ENCODE measurements around the gene ZSCAN5A. TPM values are rescaled to one million over a fixed set of nuclear protein-coding genes. Genes with fewer than 3 reads are reported as not detected.
"Not testable (repeated sequence)": the region's sequence is repeated elsewhere in the genome, so short reads cannot be mapped to it uniquely, and the experiment has no call there.

Gene ZSCAN5A
- total RNA-seq = 12.3 TPM

DNA sequence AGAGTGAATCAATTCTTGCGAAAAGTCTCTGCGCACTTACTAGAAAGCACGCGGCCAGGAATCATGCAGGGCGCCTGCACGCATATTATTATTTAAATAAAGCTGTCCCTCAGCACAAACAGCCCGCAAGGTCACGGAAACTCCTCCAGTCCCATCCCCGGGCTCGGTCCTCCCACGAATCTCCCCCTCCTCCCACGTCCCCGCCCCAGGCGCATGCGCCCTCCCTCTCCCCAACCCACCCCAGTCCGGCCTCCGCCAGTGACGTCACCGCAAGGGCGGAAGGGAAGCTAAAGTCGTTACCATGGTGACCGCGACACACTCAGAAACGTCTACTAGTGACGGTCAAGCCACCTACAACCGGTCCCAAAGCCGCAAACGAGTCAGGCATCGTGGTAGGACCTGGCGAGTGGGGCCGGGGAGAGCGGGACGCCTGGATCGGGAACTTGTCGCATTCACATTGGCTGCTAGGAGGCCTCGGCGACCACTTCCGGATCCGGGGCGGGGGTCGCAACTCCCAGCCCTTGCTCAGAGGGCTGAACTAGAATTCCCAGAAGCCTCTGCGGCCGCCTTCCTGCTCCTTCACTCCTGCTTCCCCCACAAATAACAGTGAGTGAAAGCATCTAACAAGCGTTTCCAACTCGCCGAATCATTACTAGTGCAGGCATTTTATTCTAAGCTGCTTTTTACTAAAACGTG is at the start of gene ZSCAN5A:
Gene ZSCAN5A, minus strand, starts transcription at position 459 of the 696 bp plus-strand sequence. CDS start 89,793 bp downstream, outside the sequence.
- intact Hi-C loops (cut with DNase I) = no loop called here
- ATAC-seq (peak; percentile 96), DNase-seq (ENCODE audit: low spot score) (peak; percentile 100)

DNA sequence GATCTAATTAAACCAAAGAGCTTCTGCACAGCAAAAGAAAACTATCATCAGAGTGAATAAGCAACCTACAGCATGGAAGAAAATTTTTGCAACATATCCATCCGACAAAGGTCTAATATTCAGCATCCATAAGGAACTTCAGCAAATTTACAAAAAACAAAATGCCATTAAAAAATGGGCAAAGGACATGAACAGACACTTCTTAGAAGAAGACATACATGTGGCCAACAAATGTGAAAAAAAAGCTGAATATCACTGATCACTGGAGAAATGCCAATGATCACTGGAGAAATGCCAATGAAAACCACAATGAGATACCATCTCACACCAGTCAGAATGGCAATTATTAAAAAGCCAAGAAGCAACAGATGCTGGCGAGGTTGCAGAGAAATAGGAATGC is 46.2 kb upstream of the ZSCAN5A start:
- intact Hi-C loops (cut with DNase I) = no loop called here
- no peak for ATAC-seq

DNA sequence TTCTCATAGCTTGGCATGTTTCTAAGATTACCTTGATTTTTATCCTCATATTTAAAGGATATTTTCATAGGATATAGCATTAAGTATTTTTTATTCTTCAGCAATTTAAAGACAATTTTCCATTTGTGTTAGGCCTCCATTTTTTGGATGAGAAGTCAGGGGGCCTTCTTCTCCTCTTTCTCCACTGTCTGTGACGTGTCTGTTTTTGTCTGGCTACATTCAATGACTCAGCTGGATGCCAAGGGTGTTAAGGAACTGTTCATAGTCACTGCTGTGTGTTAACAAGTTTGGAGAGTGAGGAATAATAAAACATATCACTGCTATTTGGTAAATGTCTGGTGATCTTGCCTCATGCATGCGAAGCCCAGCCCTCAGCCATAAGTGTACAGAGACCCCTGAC is 42.3 kb upstream of the ZSCAN5A start:
- no peak for ATAC-seq
- intact Hi-C loops (cut with DNase I) = no loop called here
- no peak for DNase-seq (ENCODE audit: low spot score)

More for the DNA sequence above, 46.2 kb upstream of the ZSCAN5A start:
- no peak for DNase-seq (ENCODE audit: low spot score)

DNA sequence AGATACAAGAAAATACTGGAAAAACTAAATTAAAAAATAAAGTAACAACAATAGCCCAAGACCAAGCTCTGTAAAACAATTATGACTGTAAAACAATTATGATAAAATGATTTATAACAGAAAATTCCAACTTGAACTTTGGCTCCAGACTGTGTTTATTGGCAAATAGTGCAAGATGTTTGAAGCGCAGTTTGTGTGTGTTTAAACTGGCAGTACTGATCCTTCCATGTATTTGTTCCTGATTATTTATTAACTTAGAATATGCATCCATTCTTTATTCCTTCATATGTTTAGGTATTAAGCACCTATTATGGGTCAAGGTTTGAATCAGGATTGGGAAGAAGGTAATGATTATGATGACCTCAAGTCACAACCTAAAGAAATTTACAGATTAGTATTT is 40.9 kb upstream of the ZSCAN5A start:
- intact Hi-C loops (cut with DNase I) = no loop called here
- DNase-seq (ENCODE audit: low spot score) (no peak), ATAC-seq (no peak)

- ATAC-seq = no peak
- DNase-seq (ENCODE audit: low spot score) = no peak
- intact Hi-C loops (cut with DNase I) = no loop called here
These were observed 36.6 kb upstream of the ZSCAN5A start for GRCh38 chr19:56351208-56351607.

DNA sequence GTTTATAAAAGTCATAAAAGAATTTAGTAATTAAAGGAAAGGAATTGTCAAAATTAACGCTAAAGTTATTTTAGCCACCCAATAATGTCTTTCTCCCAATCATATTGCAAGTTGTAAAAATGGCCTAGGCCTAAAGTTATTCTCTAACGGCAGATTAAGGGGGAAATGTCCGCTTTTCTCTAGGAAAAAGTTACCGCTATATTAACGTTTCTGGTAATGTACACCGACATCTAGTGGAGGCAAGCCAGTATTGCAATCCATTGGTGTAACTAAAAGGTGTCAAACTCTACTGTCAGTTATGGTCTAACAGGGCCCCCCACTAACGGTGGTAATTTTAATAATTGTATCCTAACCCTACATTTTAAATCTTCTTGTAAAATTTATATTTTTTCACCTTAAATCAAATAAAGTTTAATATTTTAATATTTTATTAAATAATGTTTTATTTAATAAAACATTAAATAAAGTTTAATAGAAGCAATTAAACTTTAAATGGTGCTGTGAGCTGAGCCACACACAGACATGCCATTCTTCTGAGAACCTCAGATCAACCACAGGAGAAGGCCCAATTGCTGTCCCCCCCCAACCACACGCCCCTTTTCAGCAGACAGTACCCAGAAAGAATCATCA is 35.9 kb upstream of the ZSCAN5A start:
- intact Hi-C loops (cut with DNase I) = no loop called here
- ATAC-seq = no peak
- DNase-seq (ENCODE audit: low spot score) = peak; percentile 55

- no peak for ATAC-seq
- DNase-seq (ENCODE audit: low spot score) = no peak
- intact Hi-C loops (cut with DNase I) = no loop called here
These were observed 33.7 kb upstream of the ZSCAN5A start for GRCh38 chr19:56348289-56348877.

DNA sequence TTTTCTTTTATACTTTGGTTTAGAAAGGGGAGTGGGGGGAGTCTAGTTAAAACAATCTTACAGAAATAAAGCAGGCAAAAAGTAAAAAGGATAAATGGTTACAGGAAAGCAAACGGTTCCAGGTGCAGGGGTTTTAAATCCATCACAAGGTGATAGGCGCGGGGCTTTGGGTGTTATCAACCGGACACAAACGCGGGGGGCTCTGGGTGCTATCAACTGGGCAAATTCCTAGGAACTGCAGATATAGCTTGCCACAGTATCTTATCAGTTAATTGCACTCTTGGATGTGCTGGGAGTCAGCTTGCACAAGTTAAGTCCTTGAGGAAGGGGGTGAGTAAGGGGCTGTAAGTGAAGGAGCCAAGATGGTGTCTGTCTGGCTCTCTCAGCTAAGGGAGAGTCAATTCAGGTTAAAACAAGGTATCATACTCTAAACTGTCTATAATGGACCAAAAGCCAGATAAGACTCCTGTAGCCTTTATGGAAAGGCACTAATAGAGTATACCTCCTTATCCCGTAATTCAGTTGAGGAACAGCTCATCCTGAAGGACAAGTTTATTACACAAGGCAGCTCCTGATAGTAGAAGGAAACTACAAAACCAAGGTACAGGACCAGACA is 32.6 kb upstream of the ZSCAN5A start:
- ATAC-seq = no peak
- intact Hi-C loops (cut with DNase I) = no loop called here
- no peak for DNase-seq (ENCODE audit: low spot score)

DNA sequence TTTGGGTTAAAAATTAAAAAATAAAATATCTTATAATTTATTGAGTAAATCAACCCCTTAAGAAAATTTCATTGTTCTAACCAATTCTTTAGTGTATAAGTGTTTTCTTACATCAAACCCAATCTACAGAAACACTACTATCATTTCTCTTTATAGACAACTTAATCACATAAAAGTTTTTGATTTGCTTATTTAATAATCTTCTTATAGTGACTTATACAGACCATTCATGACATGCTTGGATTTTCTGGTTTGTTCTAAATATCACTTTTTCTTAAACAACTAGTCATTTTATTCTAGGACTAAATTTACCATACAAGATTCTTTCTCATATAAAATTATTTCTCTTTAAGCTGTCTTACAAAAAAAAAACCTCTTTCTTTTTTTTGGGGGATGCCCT is 27.3 kb upstream of the ZSCAN5A start:
- DNase-seq (ENCODE audit: low spot score) = no peak
- no peak for ATAC-seq
- intact Hi-C loops (cut with DNase I) = no loop called here

DNA sequence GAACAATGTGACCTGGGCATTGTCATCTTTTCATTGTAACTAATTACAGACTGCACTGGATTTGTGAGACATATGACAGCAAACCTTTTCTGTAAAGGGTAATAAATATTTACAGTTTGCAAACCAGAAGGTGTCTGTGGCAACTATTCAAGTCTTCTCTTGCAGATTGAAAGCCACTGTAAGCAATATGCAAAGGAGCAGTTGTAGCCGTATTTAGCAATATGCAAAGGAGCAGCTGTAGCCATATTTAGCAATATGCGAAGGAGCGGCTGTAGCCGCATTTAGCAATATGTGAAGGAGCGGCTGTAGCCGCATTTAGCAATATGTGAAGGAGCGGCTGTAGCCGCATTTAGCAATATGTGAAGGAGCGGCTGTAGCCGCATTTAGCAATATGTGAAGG is 24.4 kb upstream of the ZSCAN5A start:
- intact Hi-C loops (cut with DNase I); ATAC-seq; DNase-seq (ENCODE audit: low spot score): not testable (repeated sequence)

- ATAC-seq; DNase-seq (ENCODE audit: low spot score); intact Hi-C loops (cut with DNase I): not testable (repeated sequence)
These were observed 22.4 kb upstream of the ZSCAN5A start for GRCh38 chr19:56337077-56337476.

DNA sequence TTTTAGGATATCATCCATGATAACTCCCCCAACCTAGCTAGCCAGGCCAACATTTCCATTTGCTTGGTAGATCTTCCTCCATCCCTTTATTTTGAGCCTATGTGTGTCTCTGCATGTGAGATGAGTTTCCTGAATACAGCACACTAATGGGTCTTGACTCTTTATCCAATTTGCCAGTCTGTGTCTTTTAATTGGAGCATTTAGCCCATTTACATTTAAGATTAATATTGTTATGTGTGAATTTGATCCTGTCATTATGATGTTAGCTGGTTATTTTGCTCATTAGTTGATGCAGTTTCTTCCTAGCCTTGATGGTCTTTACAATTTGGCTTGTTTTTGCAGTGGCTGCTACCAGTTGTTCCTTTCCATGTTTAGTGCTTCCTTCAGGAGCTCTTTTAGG is 20.7 kb upstream of the ZSCAN5A start:
- intact Hi-C loops (cut with DNase I); ATAC-seq; DNase-seq (ENCODE audit: low spot score): not testable (repeated sequence)

- ATAC-seq (no peak), DNase-seq (ENCODE audit: low spot score) (no peak)
- intact Hi-C loops (cut with DNase I) = no loop called here
These were observed 18.9 kb upstream of the ZSCAN5A start for GRCh38 chr19:56333506-56333905.

DNA sequence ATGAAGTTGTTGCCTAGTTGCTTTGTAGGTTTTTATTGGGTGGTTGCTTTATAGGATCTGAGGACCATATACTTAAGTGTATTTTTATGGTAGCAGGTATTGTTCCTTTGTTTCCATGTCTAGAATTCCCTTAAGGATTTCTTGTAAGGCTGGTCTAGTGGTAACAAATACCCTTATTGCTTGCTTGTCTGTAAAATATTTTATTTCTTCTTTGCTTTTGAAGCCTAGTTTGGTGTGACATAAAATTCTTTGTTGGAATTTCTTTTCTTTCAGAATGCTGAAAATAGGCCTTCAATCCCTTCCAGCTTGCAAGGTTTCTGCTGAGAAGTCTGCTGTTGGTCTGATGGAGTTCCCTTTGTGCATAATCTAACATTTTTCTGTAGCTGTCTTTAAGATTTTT is 18.1 kb upstream of the ZSCAN5A start:
- intact Hi-C loops (cut with DNase I) = no loop called here
- no peak for ATAC-seq
- DNase-seq (ENCODE audit: low spot score) = no peak

DNA sequence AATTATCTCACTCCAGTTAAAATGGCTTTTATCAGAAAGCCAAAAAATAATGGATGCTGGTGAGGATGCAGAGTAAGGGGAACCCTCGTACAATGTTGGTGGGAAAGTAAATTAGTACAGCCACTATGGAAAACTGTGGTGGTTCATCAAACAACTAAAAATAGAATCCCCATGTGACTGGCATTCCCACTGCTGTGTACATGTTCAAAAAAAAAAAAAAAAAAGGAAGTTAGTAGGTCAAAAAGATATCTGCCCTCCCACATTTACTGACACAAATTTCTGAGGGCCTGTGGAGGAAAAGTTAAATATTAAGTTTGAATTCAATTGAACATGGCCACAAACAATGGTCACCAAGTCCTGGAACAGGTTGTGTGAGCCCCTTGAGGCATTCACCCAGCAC is 9.8 kb upstream of the ZSCAN5A start:
- intact Hi-C loops (cut with DNase I) = no loop called here
- DNase-seq (ENCODE audit: low spot score) = no peak

DNA sequence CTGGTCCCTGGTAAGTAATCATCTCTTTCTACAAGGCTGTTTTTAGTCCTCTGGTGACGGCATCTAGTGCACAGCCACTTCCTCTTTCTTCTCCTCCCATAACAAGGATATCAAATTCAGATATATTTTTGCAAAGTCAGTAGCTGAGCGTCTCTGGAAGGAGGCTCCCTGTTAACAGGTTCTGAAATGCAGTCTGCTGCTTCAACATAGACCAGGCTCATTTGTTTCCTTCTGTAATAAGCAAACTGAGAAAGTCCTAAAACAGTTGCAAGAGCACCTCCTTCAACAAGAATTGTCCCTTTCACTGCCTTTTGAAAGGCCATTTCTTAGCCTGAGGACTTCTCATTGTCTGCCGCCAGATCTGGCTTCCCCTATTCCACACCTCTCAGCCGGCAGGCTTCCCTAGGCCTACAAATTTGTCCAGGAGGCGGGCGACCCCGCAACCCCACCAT is 7.4 kb upstream of the ZSCAN5A start:
- ATAC-seq = peak; percentile 44
- DNase-seq (ENCODE audit: low spot score) = no peak
- intact Hi-C loops (cut with DNase I) = no loop called here

More for the DNA sequence above, 9.8 kb upstream of the ZSCAN5A start:
- ATAC-seq = no peak

DNA sequence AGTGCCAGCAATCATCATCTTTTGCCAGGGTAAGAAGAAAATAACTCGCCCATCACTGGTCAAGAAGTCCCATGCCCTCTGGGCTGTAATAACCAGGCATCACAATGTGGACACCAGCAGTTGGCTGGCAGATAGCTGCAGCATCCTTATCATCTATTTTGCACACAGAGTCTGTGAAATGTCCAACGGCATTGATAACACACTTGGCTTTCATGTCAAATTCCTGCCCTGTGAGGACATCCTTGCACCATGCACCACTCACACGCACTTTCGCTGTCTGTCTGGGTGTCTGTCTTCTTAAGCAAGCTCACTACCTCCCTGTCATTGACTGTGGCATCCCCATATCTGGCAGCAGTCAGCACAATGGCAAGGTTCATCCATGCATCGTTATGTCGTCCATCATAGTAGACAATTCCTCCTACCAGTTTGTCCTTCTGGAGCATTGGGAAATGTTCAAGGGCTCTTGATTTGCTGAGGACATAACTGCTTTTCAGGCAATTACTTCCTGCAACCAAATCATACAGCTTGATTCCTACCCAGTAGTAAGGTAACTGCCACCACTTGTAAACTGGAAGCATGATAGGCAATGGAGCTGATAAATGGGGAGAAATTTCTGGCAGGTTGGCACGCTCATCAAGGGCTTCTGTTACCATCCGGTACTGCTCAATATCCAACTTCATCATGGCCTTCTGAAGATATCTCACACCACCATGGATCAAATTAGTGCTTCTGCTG is 6.8 kb upstream of the ZSCAN5A start:
- intact Hi-C loops (cut with DNase I) = no loop called here
- DNase-seq (ENCODE audit: low spot score) (no peak), ATAC-seq (no peak)

DNA sequence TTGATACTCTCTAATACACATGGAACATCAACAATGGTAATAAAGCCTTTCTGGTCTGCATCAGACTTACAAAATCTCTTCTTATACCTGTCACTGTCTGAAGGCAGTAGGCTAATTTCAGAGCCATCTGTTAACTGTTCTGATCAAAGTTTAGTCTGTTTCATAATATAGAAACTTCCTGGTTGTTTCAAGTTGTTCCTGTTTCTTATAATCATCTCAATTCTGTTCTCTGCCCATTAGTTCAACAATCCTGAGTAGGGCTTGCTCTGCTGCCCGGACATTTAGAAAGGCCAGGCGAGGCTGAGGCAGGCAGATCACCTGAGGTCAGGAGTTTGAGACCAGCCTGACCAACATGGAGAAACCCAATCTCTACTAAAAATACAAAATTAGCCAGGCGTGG is 5.4 kb upstream of the ZSCAN5A start:
- ATAC-seq = no peak
- DNase-seq (ENCODE audit: low spot score) = no peak
- intact Hi-C loops (cut with DNase I) = no loop called here

DNA sequence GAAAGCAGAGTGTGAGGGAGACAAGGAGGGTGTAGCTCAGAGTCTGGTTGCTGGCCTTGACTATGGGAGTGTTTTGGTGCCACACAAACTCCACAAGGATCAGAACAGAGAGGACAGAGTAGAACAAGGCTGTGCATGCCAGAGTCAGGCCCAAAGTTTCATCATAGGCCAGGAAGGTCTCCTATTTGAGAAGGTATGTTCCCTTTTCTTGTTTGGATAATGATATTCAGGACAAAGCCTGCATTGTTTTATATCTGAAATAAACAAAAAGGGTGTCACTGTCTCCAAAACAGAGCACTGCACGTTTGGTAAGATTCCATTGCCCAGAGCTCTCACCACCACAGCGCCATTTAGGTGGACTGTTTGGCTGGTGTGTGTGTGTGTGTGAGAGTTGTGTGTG is 3.1 kb upstream of the ZSCAN5A start:
- no peak for ATAC-seq
- DNase-seq (ENCODE audit: low spot score) = no peak
- intact Hi-C loops (cut with DNase I) = no loop called here

Data from sciatic nerve (tissue), 2 donors.